Endothelial cell of umbilical vein (primary cell): ENCODE measurements around the gene SRL. TPM values are rescaled to one million over a fixed set of nuclear protein-coding genes. Genes with fewer than 3 reads are reported as not detected.

Experiments
- BruUV-seq: library from RNA; stranded (reverse); fragments of 400-500 nt; replicated peaks from 2 replicates; lab custom pipeline; 2021; lab: Mats Ljungman, UMichigan
- CTCF ChIA-PET: fragments of 300-600, 350-600 bp; sonication (Branson Sonifier 250); formaldehyde crosslinking; loops from one replicate; lab custom pipeline; 2021; ENCODE audit warnings: antibody characterized with exemption, inconsistent platforms; lab: Charles Lee
- POLR2A ChIA-PET: fragments of 300-600, 350-600 bp; sonication (Branson Sonifier 250); formaldehyde crosslinking; loops from one replicate; lab custom pipeline; 2021; ENCODE audit warnings: antibody characterized with exemption, inconsistent platforms; lab: Charles Lee
- DNase-seq: peaks from one replicate; pipeline ENCODE4 v3.0.0-alpha.2; 2011; ENCODE audit warnings: low read depth, low spot score
- FAIRE-seq: peaks from 2 replicates; lab custom pipeline; 2011; peaks lifted over from hg19 to GRCh38; lab: Jason Lieb, UNC
- H2AFZ ChIP-seq: 2 replicates; pipeline ENCODE4 v1.6.0; 2012; ENCODE audit warnings: low read depth, low read length, control low read depth, inconsistent platforms
- H3K27ac ChIP-seq: 2 replicates; pipeline ENCODE4 v1.5.1; 2011; ENCODE audit warnings: low read depth, mild to moderate bottlenecking, control low read depth, low read length, moderate library complexity; ENCODE audit not compliant: insufficient read depth
- H3K27me3 ChIP-seq, 2 experiments: 2 replicates each; pipeline versions ENCODE4 v1.6.0 to v1.6.1; 2011; ENCODE audit warnings: low read length in 2 of 2, mixed read lengths in 1 of 2; ENCODE audit not compliant: control insufficient read depth in 2 of 2, insufficient read depth in 2 of 2
- H3K36me3 ChIP-seq, 2 experiments: 2 replicates in 1 of 2; 3 replicates in 1 of 2; pipeline ENCODE4 v1.5.1; 2011; ENCODE audit warnings: low read length in 2 of 2, mild to moderate bottlenecking in 1 of 2, moderate library complexity in 1 of 2; ENCODE audit not compliant: control insufficient read depth in 2 of 2, insufficient read depth in 2 of 2; ENCODE audit errors: extremely low read depth in 1 of 2
- H3K4me1 ChIP-seq: 3 replicates; pipeline ENCODE4 v1.5.1; 2011; ENCODE audit warnings: mild to moderate bottlenecking, low read length; ENCODE audit not compliant: control insufficient read depth, insufficient read depth; ENCODE audit errors: extremely low read depth
- H3K4me2 ChIP-seq: 2 replicates; pipeline ENCODE4 v1.6.1; 2011; ENCODE audit warnings: low read length, control low read depth, mixed read lengths; ENCODE audit not compliant: insufficient read depth
- H3K4me3 ChIP-seq, 3 experiments: fragments of 200-600 bp in 1 of 3; sonication (generic), shearing (Covaris generic) in 1 of 3; replicated peaks in 1 of 3; 2 replicates each; pipeline ENCODE4 v1.5.1; 2011 to 2016; ENCODE audit warnings: control low read depth in 3 of 3, low read length in 3 of 3, mild to moderate bottlenecking in 2 of 3, inconsistent platforms in 1 of 3, low read depth in 1 of 3, moderate library complexity in 1 of 3; ENCODE audit not compliant: insufficient read depth in 1 of 3
- H3K79me2 ChIP-seq: 2 replicates; pipeline ENCODE4 v1.6.0; 2012; ENCODE audit warnings: low read length, inconsistent platforms; ENCODE audit not compliant: control insufficient read depth, insufficient read depth
- H3K9ac ChIP-seq: replicated peaks from 2 replicates; pipeline ENCODE3; 2011; ENCODE audit warnings: low read length, control low read depth; ENCODE audit not compliant: insufficient read depth; ENCODE audit errors: extremely low read depth
- H3K9me1 ChIP-seq: replicated peaks from 3 replicates; pipeline ENCODE4 v1.6.0; 2011; ENCODE audit warnings: mild to moderate bottlenecking, low read length; ENCODE audit not compliant: control insufficient read depth, insufficient read depth; ENCODE audit errors: extremely low read depth
- H3K9me3 ChIP-seq: replicated peaks from 2 replicates; pipeline ENCODE4 v1.5.1; 2012; ENCODE audit warnings: low read length, inconsistent platforms; ENCODE audit not compliant: control insufficient read depth, insufficient read depth
- H4K20me1 ChIP-seq: replicated peaks from 2 replicates; pipeline ENCODE3; 2011; ENCODE audit warnings: mild to moderate bottlenecking, low read length; ENCODE audit not compliant: control insufficient read depth, insufficient read depth; ENCODE audit errors: extremely low read depth
- EZH2 ChIP-seq: IDR thresholded peaks from 2 replicates; pipeline ENCODE4 v1.6.1; 2012; ENCODE audit warnings: borderline replicate concordance, low read depth, mild to moderate bottlenecking, moderate library complexity, low read length, inconsistent platforms; ENCODE audit not compliant: severe bottlenecking
- FOS ChIP-seq: IDR thresholded peaks from 2 replicates; pipeline ENCODE4 v1.6.1; 2011; ENCODE audit warnings: mild to moderate bottlenecking, low read length, moderate library complexity, borderline replicate concordance; ENCODE audit not compliant: insufficient read depth
- GATA2 ChIP-seq: IDR thresholded peaks from 2 replicates; pipeline ENCODE4 v1.7.0; 2011; ENCODE audit warnings: low read depth, mild to moderate bottlenecking, moderate library complexity, mixed read lengths, low read length; ENCODE audit not compliant: insufficient read length, insufficient read depth
- JUN ChIP-seq: IDR thresholded peaks from 2 replicates; pipeline ENCODE4 v1.6.1; 2011; ENCODE audit warnings: borderline replicate concordance, low read depth; ENCODE audit not compliant: insufficient read length, insufficient read depth
- MAX ChIP-seq: IDR thresholded peaks from 2 replicates; pipeline ENCODE4 v1.6.1; 2011; ENCODE audit not compliant: insufficient read depth, insufficient read length
- MYC ChIP-seq: IDR thresholded peaks from one replicate; pipeline ENCODE4 v1.6.1; 2011; ENCODE audit warnings: mild to moderate bottlenecking, low read depth, low read length
- POLR2A ChIP-seq: IDR thresholded peaks from 2 replicates; pipeline ENCODE4 v1.6.1; 2012; ENCODE audit warnings: low read depth, mild to moderate bottlenecking, control low read depth, low read length
- POLR2AphosphoS5 ChIP-seq: IDR thresholded peaks from 2 replicates; pipeline ENCODE4 v1.6.1; 2012; ENCODE audit warnings: low read depth, mild to moderate bottlenecking, control low read depth, low read length, moderate library complexity; ENCODE audit not compliant: insufficient read depth
- dilution Hi-C: fragments of 300-500 bp; cut with MboI; formaldehyde crosslinking; loops from one replicate; pipeline ENCODE4 v1.15.0; 2019; ENCODE audit warnings: low sequenced_read_pairs; ENCODE audit not compliant: extremely low pct_ligation_motif_present
- intact Hi-C: fragments of 100-400 bp; cut with micrococcal nuclease; formaldehyde crosslinking; loops from one replicate; pipeline ENCODE4 v1.10.0; 2022
- polyA plus RNA-seq, 4 experiments: library from polyadenylated mRNA; depleted of rRNA in 3 of 4; stranded (reverse) in 3 of 4; unstranded in 1 of 4; fragments of >200 nt; gene quantifications; 2 replicates each; pipeline versions ENCODE4 v1.2.1 to v1.2.3, GENCODE V29; 2011 to 2012; ENCODE audit warnings: missing spikeins in 1 of 4
- total RNA-seq: library from RNA; stranded (reverse); gene quantifications from 2 replicates; pipeline ENCODE4 v1.2.3, GENCODE V29; 2021

The SRL gene
- total and polyA plus RNA-seq, 2 donors (not counting 3 experiments of a cell fraction or from before 2014, with no cell fraction given): 0.21 to 0.29 TPM

DNA sequence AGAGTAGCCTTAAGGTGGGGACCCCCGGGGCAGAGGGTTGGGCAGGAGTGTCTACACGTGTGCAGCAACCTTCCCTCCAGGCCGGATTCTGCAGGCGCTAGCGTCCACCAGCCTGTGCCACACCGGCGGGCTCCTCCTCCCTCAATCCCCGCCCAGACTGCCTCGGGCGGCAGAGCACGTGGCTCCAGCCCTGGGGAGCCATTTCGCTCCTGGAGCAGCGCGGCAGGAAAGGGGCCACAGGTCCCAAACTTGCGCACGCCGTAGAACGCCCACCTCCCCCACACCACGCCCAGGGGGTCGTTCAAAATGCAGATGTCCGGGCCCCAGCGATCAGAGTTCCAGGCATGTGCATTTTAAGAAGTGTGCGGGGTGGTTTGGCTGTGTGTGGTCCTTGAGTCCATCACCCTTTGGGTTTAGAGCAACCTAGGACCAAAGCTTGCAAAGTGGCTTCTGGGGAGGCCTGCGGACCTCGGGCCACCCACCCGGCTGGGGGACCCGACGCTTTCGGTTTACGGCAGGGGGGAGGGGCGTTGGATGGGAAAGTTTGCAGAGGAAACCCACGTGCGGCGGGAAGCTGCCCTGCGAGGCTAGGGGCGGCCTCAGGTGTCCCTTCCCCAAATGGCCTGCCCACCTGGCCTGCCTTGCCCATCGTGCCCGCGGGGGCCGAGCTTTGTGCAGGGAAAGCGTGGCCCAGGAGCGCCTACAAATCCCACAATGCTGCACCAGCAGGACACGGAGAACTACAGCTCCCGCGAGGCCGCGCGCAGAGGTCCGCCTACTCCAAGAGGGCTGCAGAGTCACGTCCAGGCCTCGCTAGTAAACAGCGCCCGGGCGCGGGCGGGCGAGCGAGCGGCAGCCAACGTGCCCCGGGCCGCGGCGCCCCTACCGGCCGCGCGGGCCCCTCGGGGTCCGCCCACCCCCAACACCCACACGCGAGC, 29.6 kb upstream of the SRL start:
- peak overlapping the region; percentile 58 to 89 (median 68) for H3K4me3 ChIP-seq
- peaks cover 15% of the 10 kb centered on the region for H3K4me1 ChIP-seq
- no peaks in the 10 kb centered on the region for H3K27me3 ChIP-seq
- TF ChIP-seq GATA2 (no peak), EZH2 (no peak), POLR2A (peak; percentile 55), MAX (peak; percentile 97), POLR2AphosphoS5 (no peak), FOS (no peak), JUN (no peak), MYC (peak; percentile 92)
- H3K27ac ChIP-seq: peak overlapping the region; percentile 51
- H3K9me3 ChIP-seq: no peaks in the 10 kb centered on the region
- ChIA-PET CTCF (interaction anchor here (0.6 to 3.5 kb wide), 9 partner anchors 9 to 256 kb away, joined by 3 to 30 read pairs (median 6); no protein-coding TSS in a partner anchor), POLR2A (no interaction called here)
- H3K9me1 ChIP-seq: no peaks in the 10 kb centered on the region
- H3K36me3 ChIP-seq: no peaks in the 10 kb centered on the region
- peak overlapping the region; percentile 83 for H3K9ac ChIP-seq
- dilution Hi-C loops (no loop called here), intact Hi-C loops (loop anchor here (1.0 to 5.0 kb wide), 5 partner anchors 8 to 131 kb away; partner anchors contain the start of gene GLIS2)
- H3K4me2 ChIP-seq: peak overlapping the region; percentile 68
- peak overlapping the region; percentile 63 for H2AFZ ChIP-seq
- DNase-seq (peak; percentile 89), FAIRE-seq (peak; percentile 93)
- no peaks in the 10 kb centered on the region for H4K20me1 ChIP-seq
- H3K79me2 ChIP-seq: peaks cover 22% of the 10 kb centered on the region
- TSS peak; percentile 81 for BruUV-seq
